GM12878 (cell line): Measurements from ENCODE around the gene PPP2R3B. TPM values are rescaled to one million over a fixed set of nuclear protein-coding genes. Genes with fewer than 3 reads are reported as not detected.

Experiments
- ATAC-seq: fragments of 200-7000 bp; cut with Tn5 transposase; 3 replicates; pipeline ENCODE4 v1.9.1; 2020; ENCODE audit warnings: mild to moderate bottlenecking, moderate library complexity
- BruUV-seq: library from RNA; stranded (reverse); fragments of 400-500 nt; replicated peaks from 2 replicates; lab custom pipeline; 2021; lab: Mats Ljungman, UMichigan
- CTCF ChIA-PET: fragments of 300-600 bp; sonication (Branson Sonifier 250); formaldehyde crosslinking; extraction: SDS; loops from one replicate; lab custom pipeline; 2021; ENCODE audit warnings: inconsistent platforms; lab: Yijun Ruan, JAX
- POLR2A ChIA-PET: fragments of 350-600 bp; formaldehyde crosslinking; extraction: SDS; loops from one replicate; lab custom pipeline; 2021; ENCODE audit warnings: inconsistent platforms; lab: Charles Lee
- RAD21 ChIA-PET: fragments of 300-600 bp; sonication (Branson Sonifier 250); formaldehyde crosslinking; loops from one replicate; lab custom pipeline; 2023; ENCODE audit warnings: antibody characterized with exemption; ENCODE audit not compliant: unreplicated experiment; lab: Charles Lee
- SMC1A ChIA-PET: fragments of 300-600 bp; sonication (Branson Sonifier 250); formaldehyde crosslinking; loops from one replicate; lab custom pipeline; 2023; ENCODE audit not compliant: unreplicated experiment, uncharacterized antibody; lab: Charles Lee
- DNase-seq: peaks from one replicate; pipeline ENCODE4 v3.0.0-alpha.2; 2011; ENCODE audit warnings: low read depth, low spot score
- FAIRE-seq: peaks from 3 replicates; lab custom pipeline; 2011; peaks lifted over from hg19 to GRCh38; lab: Jason Lieb, UNC
- H2AFZ ChIP-seq: 2 replicates; pipeline ENCODE4 v1.6.0; 2011; ENCODE audit warnings: low read depth, low read length, control low read depth; ENCODE audit not compliant: control insufficient read depth
- H3K27ac ChIP-seq: 2 replicates; pipeline ENCODE4 v1.5.1; 2011; ENCODE audit warnings: control low read depth; ENCODE audit not compliant: control insufficient read depth, insufficient read depth
- H3K27me3 ChIP-seq, 2 experiments: replicated peaks in 1 of 2; 2 replicates each; pipeline versions ENCODE4 v1.6.0 to v1.6.1; 2011; ENCODE audit warnings: low read length in 1 of 2; ENCODE audit not compliant: control insufficient read depth in 2 of 2, insufficient read depth in 2 of 2
- H3K36me3 ChIP-seq, 2 experiments: 2 replicates each; pipeline ENCODE4 v1.5.1; 2011; ENCODE audit warnings: low read length in 1 of 2; ENCODE audit not compliant: control insufficient read depth in 2 of 2, insufficient read depth in 2 of 2
- H3K4me1 ChIP-seq: 2 replicates; pipeline ENCODE4 v1.6.1; 2011; ENCODE audit warnings: mild to moderate bottlenecking, low read length, moderate library complexity, mixed read lengths; ENCODE audit not compliant: control insufficient read depth, insufficient read depth
- H3K4me2 ChIP-seq: 2 replicates; pipeline ENCODE4 v1.6.0; 2011; ENCODE audit warnings: control low read depth; ENCODE audit not compliant: control insufficient read depth, insufficient read depth
- H3K4me3 ChIP-seq: fragments of 200-600 bp; sonication (generic); 2 replicates; pipeline ENCODE4 v1.5.1; 2016
- H3K79me2 ChIP-seq: 2 replicates; pipeline ENCODE4 v1.6.0; 2011; ENCODE audit warnings: low read length; ENCODE audit not compliant: control insufficient read depth, insufficient read depth
- H3K9ac ChIP-seq: 2 replicates; pipeline ENCODE4 v1.8.0; 2011; ENCODE audit warnings: low read length, control low read depth, mixed read lengths; ENCODE audit not compliant: control insufficient read depth, insufficient read depth
- H3K9me3 ChIP-seq: replicated peaks from 3 replicates; pipeline ENCODE4 v1.5.1; 2011; ENCODE audit warnings: mild to moderate bottlenecking, low read length; ENCODE audit not compliant: control insufficient read depth, insufficient read depth
- H4K20me1 ChIP-seq: 2 replicates; pipeline ENCODE4 v1.6.0; 2011; ENCODE audit not compliant: control insufficient read depth, insufficient read depth
- BRCA1 ChIP-seq: IDR thresholded peaks from 2 replicates; pipeline ENCODE4 v1.6.1; 2011; ENCODE audit warnings: low read depth, low read length, improper control_type of control experiment
- EGR1 ChIP-seq, 2 experiments: IDR thresholded peaks; 1 replicate in 1 of 2; 2 replicates in 1 of 2; pipeline ENCODE4 v1.6.1; 2011 to 2012; ENCODE audit warnings: low read depth in 2 of 2, low read length in 2 of 2, borderline replicate concordance in 1 of 2, mild to moderate bottlenecking in 1 of 2, moderate library complexity in 1 of 2
- EZH2 ChIP-seq: IDR thresholded peaks from 2 replicates; pipeline ENCODE4 v1.6.1; 2012; ENCODE audit warnings: low read depth, mild to moderate bottlenecking, control low read depth, inconsistent platforms, low read length, borderline replicate concordance; ENCODE audit not compliant: control insufficient read depth
- HCFC1 ChIP-seq: fragments of 150-350 bp; IDR thresholded peaks from 2 replicates; pipeline ENCODE4 v1.6.1; 2014; ENCODE audit warnings: low read length
- NFXL1 ChIP-seq: fragments of 450-650 bp; IDR thresholded peaks from 2 replicates; pipeline ENCODE4 v1.6.1; 2017; ENCODE audit warnings: antibody characterized with exemption, mild to moderate bottlenecking, borderline replicate concordance
- NR2C2 ChIP-seq: IDR thresholded peaks from 2 replicates; pipeline ENCODE4 v1.6.1; 2011; ENCODE audit warnings: borderline replicate concordance, low read depth; ENCODE audit not compliant: control insufficient read depth, insufficient read length
- STAT1 ChIP-seq: fragments of 450-650 bp; conservative IDR thresholded peaks from 2 replicates; pipeline ENCODE4 v1.6.1; 2014; ENCODE audit warnings: antibody characterized with exemption, mild to moderate bottlenecking
- YBX1 ChIP-seq: fragments of 450-650 bp; IDR thresholded peaks from 2 replicates; pipeline ENCODE4 v1.6.1; 2016; ENCODE audit warnings: antibody characterized with exemption
- ZBTB11 ChIP-seq: fragments of 450-650 bp; formaldehyde crosslinking; IDR thresholded peaks from 2 replicates; pipeline ENCODE4 v1.5.0; 2022; ENCODE audit warnings: mild to moderate bottlenecking, missing genetic modification characterization
- ZNF24 ChIP-seq: fragments of 450-650 bp; IDR thresholded peaks from 2 replicates; pipeline ENCODE4 v1.6.1; 2017; ENCODE audit warnings: antibody characterized with exemption, mild to moderate bottlenecking
- WGBS: methylation state at CpG from one replicate; pipeline ENCODE4 v1.1.6; 2016; ENCODE audit warnings: low lambda C conversion rate; ENCODE audit not compliant: insufficient replicate concordance, insufficient coverage; ENCODE audit errors: missing lambda C conversion rate; 5-methylcytosine and 5-hydroxymethylcytosine counted together
- in situ Hi-C: fragments of 300-500 bp; cut with MboI; formaldehyde crosslinking; loops from 9 replicates; pipeline ENCODE4 v1.14.3; 2018; ENCODE audit warnings: mixed read lengths
- intact Hi-C: fragments of 100-400 bp; cut with micrococcal nuclease; formaldehyde crosslinking; loops from one replicate; pipeline ENCODE4 v1.14.2; 2022; ENCODE audit not compliant: unreplicated experiment
- polyA plus RNA-seq, 11 experiments: library from polyadenylated mRNA; depleted of rRNA in 4 of 11; unstranded in 6 of 11; stranded (reverse) in 5 of 11; fragments of >200 nt; fragmentation: Nextera tagmentation in 4 of 11; fragmentation: Illumina TruSeq in 1 of 11; extraction: Ambion mirVana in 4 of 11; extraction: Trizol in 1 of 11; gene quantifications; 1 replicate in 1 of 11; 2 replicates in 10 of 11; pipeline versions ENCODE4 v1.2.1 to v1.2.3, GENCODE V29; 2011 to 2016; ENCODE audit warnings: inconsistent platforms in 2 of 11, missing spikeins in 2 of 11, low read depth in 1 of 11
- total RNA-seq, 4 experiments: library from RNA; depleted of rRNA in 3 of 4; stranded (reverse); fragments of >200 nt in 3 of 4; fragmentation: Illumina TruSeq in 1 of 4; extraction: Trizol in 1 of 4; gene quantifications; 2 replicates each; pipeline versions ENCODE4 v1.2.1 to v1.2.3, GENCODE V29; 2013 to 2021
- TF ChIP-seq, protein P1 (sequence below): fragments of 150-350 bp; IDR thresholded peaks from 2 replicates; pipeline ENCODE4 v1.6.1; 2014; ENCODE audit warnings: mild to moderate bottlenecking, low read depth, low read length
- TF ChIP-seq, protein P2 (sequence below): fragments of 450-650 bp; IDR thresholded peaks from 2 replicates; pipeline ENCODE4 v1.6.1; 2014; ENCODE audit warnings: mild to moderate bottlenecking

The PPP2R3B gene
- total and polyA plus RNA-seq, 10 of the 15 experiments (the other 5 are each of a cell fraction or from before 2014, with no cell fraction given) = 0.11 to 34.3 (median 9.7) TPM; not detected in 1

DNA sequence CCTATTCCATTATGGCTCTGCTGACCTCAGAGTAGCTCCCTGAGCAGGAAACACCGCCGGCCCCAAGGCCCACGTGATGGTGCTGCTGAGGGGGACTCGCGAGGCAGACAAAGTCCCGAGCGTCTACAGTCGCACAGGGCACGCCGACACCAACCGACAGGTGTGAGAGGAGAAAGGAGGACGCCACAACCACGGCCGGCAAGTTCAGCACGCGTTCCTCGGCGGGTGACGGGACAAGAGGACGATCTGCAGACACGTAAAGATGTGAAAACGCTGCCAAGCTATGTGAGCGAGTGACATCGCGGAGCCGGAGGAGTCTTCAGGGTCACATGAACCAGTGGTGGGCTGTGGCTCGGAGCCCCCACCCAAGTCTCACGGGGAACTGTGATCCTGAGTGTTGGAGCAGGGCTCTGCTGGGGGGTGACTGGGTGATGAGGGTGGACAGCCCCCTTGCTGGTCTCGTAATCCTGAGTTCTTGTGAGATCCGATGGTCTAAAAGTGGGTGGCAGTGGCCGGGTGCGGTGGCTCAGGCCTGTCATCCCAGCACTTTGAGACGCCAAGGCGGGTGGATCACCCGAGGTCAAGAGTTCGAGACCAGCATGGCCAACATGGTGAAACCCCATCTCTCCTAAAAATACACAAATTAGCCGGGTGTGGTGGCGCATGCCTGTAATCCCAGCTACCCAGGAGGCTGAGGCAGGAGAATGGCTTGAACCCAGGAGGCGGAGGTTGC lies 34.0 kb downstream of the PPP2R3B start:
- Histone ChIP-seq H3K79me2 (no peaks in the 10 kb centered on the region), H3K4me1 (no peaks in the 10 kb centered on the region), H3K9me3 (no peaks in the 10 kb centered on the region; the same call in 2 of the 3 replicates), H3K27me3 (no peaks in the 10 kb centered on the region), H3K4me2 (no peak overlapping the region), H2AFZ (no peak overlapping the region)
- no TSS peak for BruUV-seq
- DNase-seq (no peak), ATAC-seq (no peak)
- TF ChIP-seq NFXL1 (no peak), EGR1 (IDR thresholded peaks at IDR 0.05; ENCODE audit: borderline replicate concordance in 1 of 2, low read depth in 2 of 2, low read length in 2 of 2) (no peak), EZH2 (no peak), ZNF24 (no peak), ZBTB11 (CRISPR knock-in tag) (no peak), NR2C2 (no peak), YBX1 (no peak), HCFC1 (no peak), STAT1 (no peak), BRCA1 (no peak)
- TF ChIP-seq, protein P1, sequence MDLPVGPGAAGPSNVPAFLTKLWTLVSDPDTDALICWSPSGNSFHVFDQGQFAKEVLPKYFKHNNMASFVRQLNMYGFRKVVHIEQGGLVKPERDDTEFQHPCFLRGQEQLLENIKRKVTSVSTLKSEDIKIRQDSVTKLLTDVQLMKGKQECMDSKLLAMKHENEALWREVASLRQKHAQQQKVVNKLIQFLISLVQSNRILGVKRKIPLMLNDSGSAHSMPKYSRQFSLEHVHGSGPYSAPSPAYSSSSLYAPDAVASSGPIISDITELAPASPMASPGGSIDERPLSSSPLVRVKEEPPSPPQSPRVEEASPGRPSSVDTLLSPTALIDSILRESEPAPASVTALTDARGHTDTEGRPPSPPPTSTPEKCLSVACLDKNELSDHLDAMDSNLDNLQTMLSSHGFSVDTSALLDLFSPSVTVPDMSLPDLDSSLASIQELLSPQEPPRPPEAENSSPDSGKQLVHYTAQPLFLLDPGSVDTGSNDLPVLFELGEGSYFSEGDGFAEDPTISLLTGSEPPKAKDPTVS = no peak
- TF ChIP-seq, protein P2, sequence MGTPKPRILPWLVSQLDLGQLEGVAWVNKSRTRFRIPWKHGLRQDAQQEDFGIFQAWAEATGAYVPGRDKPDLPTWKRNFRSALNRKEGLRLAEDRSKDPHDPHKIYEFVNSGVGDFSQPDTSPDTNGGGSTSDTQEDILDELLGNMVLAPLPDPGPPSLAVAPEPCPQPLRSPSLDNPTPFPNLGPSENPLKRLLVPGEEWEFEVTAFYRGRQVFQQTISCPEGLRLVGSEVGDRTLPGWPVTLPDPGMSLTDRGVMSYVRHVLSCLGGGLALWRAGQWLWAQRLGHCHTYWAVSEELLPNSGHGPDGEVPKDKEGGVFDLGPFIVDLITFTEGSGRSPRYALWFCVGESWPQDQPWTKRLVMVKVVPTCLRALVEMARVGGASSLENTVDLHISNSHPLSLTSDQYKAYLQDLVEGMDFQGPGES = no peak
- TF ChIP-seq, all 136 proteins: peak for 0
- intact Hi-C loops (no loop called here), in situ Hi-C loops (no loop called here)
- ChIA-PET POLR2A (no interaction called here), SMC1A (no interaction called here), CTCF (no interaction called here), RAD21 (no interaction called here)
- WGBS = 97% methylated on average over 39 of the region's 39 CpGs
- H3K27ac ChIP-seq = no peak overlapping the region
- no peak for FAIRE-seq
- H3K9ac ChIP-seq = no peak overlapping the region
- H4K20me1 ChIP-seq = no peaks in the 10 kb centered on the region
- no peak overlapping the region for H3K4me3 ChIP-seq
- H3K36me3 ChIP-seq = no peaks in the 10 kb centered on the region
